HG02763 (cell line): Measurements from ENCODE around the gene SURF6.
A peak's percentile ranks its signal among the peaks of the same experiment; 100 is the strongest.
"Not testable (repeated sequence)": the region's sequence is repeated elsewhere in the genome, so short reads cannot be mapped to it uniquely, and the experiment has no call there.

Source experiments
- ATAC-seq: cut with Tn5 transposase; IDR thresholded peaks from one replicate; pipeline ENCODE4 v1.9.1; 2021; ENCODE audit warnings: mild to moderate bottlenecking, moderate library complexity; ENCODE audit not compliant: unreplicated experiment

SURF6 gene

DNA sequence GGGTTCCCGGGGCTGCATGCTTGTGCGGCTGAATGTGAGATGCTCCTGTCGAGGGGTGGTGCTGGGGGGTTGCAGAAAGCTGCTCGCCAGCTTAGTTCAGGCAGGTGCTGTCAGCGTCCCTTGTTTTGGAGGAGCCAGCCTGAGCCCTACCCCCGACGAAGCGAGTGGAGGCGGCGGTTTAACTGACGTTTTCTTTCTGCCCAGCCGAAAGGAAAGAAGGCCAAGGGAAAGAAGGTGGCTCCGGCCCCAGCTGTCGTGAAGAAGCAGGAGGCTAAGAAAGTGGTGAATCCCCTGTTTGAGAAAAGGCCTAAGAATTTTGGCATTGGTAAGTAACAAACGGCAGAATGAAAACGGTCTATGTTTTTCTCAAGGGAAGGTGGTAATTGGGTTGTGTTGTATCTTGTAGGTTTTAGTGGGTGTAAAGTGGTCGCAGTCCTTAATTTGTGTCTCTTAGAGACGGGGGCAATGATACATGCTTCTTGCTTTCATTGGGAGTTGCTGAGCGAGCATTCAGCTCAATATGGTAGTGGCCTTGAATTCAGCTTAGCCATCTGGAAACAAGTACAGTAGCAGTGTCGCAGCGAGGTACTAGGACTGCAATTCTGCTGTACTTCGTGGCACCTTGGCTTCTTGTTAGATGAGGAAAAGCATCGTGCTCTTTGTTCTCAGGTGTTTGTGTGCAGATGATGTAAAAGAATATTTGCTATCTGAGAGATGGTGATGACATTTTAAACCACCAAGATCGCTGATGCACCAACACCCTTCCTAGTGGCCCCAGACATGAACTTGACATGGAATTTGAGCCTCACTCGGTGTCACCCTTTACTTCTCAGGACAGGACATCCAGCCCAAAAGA is 13.0 kb upstream of the SURF6 start:
- no peak for ATAC-seq

DNA sequence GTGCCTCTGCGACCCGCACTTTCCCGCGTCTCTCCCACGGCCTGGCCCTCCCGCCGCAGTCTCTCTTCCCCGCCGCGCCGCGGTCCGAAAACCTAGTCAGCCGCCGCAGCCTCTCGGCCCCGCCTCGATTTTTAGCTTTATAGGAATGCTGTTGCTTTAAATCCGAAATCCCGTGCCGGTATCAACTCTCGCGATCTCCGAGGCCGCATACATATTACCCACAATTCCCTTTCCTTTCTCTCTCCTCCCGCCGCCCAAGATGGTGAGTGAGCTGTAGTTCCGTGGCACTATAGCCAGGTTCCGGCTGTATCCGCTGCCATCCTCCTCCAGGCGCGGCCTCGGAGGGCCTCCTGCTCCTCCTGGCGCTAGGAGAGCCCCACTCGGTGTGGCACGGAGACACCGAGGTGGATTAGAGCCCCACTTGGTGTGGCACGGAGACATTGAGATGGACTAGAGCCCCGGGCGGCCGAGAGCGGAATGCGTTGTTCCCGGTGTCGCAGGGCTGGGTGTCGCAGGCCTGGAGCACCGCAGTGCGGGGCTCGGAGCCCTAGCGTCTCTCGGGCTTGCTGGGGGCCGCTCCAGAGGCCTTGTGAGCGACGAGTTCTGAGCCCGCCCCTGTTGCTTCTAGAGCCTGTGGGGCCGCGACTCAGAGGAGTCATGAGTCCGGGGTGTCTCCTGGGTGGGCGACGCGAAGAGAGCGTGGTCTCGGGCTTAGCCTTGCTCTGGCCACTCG is 12.2 kb upstream of the SURF6 start, which contains the start of the genes MED22 and RPL7A:
Gene MED22 (minus strand): TSS at position 147 of the 733 bp plus-strand sequence. CDS start 1,469 bp downstream, outside the sequence.
Gene RPL7A (plus strand): TSS at position 234 of the 733 bp plus-strand sequence. CDS start 26 bp downstream, at position 260.
- ATAC-seq, result peak; percentile 69

DNA sequence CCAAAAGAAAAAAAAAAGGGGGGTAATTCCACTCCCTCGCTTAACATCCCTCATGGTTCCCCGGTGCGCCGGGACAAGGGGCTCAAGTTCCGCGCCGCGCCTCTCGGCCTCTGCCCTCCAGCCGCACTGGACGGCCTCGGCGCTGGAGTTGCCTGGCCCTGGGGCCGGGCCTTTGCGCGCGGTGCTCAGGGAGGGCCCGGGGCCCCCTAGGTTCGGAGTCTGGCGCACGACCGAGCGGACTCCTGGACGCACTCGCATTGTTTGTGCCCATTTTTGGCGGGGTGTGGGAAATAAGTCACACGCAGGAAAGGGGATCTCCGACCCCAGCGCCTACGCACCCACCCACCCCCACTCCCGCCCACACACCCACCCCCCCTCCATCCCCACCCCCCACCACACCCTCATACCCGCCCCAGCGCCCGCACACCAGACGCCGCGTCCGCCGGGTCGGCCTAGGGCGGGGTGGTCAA is 11.6 kb upstream of the SURF6 start:
- ATAC-seq, result peak; percentile 20

DNA sequence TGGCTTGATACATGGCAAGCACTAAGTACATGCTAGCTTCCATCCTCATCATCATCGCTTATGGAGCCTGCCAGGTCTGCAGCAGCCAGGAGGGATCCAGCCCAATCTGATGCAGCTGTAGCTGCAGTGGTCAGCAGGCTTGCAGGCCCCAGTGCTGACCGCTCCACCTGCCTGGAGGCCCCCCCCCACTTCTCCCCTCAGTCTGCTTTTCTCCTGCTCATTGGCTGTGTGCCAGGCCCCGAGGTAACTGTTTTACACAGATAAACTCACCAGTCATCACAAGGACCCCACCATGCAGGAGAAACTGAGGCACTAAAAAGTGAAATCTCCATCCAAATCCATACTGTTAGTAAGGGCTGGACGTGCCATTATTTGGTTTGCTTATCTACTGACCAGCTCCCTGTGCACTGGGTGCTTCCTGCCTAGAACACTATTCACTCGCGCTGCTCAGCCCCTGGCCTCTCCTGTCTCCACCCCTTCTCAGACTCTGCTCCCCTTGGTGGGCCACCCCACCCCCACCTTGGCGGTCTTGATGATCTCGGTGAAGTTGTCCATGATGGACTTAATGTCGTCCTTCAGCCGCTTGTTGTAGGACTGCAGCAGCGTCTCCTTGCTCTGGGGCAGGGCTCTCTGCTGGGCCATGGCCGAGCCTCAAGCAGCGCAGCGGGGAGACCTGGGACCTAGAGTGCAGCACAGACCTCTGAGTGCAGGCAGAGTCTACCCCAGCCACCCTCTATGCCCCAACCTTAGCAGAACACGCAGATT is 10.2 kb upstream of the SURF6 start:
- ATAC-seq, result no peak

DNA sequence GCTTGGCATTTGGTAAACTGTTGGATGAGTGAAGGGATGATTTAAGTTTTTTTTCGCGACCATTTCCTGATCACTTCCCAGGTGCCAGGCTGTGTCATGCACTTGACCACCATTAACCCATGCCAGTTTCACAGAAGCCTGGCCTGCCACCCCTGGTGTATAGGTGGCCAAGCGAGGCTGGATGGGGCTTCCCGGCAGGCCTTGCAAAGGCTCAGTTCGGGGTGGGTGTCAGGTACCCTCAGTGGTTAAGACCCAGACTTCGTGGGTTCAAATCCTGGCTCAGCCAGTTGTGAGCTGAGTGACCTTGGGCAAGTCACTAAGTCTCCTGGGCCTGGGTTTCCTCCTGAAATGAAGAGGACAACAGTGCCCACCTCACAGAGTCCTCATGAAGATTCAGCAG is 9.6 kb upstream of the SURF6 start:
- no peak for ATAC-seq

DNA sequence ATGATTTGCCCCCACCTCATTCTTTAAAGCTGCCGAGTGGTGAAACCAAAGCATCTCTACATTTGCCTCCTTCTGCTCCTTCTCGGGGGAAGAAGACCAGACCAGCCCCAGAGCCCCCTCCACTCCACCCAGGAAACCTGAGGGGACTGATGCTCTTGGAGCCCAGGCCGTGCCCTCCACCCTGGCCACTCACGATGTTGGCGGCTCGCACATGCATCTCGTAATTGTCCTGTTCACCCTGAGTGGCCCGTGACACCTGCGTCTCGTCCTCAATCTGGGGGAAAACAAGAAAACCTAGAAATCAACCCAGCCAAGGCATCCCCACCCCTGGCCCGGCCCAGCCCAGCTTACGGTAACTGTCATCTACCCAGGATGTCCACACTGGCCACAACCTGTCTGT is 9.0 kb upstream of the SURF6 start:
- no peak for ATAC-seq

DNA sequence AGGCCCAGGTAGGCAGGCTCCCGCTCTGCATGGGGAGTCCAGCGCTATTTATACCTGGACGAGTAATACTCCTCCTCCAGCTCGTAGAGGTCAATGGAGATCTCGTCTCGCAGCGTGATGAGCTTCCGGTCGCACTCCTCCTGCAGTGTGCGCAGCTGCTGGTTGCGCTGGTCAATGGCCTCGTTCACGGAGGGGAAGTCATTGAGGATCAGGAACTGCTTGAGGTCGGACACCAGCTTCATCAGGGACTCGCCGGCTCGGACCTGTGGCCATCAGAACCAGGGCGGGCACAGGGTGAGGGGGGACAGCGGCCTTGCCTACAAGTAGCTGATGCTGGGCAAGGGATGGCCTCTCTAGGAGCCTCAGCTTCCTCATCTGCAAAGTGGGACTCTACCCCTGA is 8.1 kb upstream of the SURF6 start:
- ATAC-seq, result no peak

DNA sequence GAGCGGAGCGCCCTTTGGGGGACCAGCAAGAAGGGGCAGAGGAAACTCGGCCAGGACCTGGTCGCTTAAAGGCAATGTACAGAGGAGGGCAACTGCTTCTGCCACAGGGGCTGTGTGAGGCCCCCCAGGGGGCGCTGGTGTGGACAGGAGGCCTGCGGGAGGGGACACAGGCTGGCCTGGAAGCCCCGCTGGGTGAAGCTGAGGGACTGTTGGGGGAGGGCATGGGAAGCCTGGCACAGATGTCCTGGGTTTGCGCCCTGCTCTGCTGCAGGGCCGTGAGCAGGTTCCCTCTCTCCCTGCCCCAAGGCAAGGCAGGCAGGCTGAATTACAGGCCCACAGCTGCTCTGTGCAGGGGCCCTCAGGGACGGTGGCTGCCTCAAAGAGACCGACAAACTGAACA is 6.6 kb upstream of the SURF6 start:
- no peak for ATAC-seq

DNA sequence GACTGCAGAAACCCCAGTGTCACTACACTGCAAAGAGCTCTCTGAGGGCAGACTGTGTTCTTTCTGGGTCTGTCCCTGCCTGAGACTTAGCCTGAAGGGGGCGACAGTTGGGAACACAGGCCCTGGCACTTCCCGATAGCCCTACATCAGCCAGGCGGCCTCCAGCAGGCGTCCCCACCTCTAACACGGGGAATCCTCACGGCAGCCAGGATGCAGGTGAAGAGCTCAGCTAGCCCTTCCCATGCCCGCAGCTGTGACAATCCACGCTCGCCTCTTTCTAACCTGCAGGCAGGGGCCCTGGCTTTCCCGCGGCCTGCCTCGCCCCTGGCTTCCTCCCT is 6.0 kb upstream of the SURF6 start:
- ATAC-seq, result no peak

DNA sequence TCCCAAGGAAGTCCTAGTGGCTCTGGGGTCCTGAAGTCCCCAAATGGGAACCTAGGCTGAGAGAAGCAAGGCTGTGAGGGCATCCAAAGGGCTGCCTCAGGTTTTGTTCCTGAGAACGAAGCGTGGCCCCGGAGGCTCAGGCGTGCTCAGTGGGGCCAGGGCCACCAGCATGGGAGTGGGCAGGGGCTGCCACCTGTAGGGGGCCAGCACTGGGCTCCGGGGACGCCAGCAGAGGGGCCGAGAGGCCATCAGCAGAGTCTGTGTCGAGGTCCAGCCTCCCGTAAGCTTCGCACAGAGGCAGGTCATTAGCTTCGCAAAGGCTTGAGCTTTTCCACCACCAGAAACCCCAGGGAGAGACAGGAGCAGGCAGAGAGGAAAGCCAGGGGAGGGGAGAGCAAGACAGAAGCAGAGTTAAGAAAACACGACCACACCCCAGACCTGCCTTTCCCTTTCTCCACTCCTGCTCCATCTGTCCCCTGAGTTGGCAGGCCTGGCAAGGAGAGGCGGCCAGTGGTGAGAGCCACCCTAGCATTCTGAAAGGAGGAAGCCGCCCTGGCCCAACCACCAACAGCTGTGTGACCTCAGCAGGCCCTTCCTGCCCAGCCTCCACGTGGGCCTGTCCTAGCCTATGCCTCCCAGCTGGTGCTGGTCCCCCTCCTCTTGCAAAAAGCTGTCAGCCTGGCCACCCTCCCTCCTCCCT is 5.5 kb upstream of the SURF6 start:
- no peak for ATAC-seq

DNA sequence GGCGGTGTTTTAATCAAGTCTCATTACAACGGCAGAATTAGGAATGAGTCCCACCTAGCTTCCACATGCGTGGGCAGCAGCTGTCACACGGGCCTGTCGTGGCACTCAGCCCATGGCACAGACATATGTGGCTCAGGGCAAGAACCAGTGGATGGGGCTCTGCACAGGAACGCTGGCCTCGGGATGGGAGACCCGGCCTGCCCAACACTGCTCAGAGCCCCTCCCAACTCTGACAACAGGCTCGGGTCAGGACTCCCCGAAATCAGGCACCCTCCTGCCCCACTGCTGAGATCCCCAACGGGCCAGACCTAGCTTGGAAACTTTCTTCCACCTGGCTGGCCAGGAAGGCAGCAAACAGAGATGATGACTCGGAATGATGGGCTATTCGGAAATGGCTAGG is 4.9 kb upstream of the SURF6 start:
- no peak for ATAC-seq

DNA sequence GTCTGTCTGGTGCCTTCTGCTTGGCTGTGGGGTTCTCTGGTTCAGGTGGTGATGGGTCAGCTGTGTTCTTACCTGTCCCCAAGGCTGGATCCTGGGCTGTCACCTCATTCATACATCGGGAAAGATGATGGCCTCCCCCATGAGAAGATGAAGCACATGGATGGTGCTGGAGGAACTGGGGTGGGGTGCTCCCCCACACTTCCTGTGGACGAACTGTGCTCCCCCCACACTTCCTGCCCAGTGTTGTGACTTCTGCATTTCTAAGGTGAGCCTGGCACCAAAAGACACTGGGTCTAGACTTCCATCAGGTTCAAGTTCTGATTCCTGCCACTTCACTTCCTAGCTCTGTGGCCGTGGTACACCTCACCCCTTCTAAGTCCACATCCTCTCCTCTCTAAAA is 4.3 kb upstream of the SURF6 start:
- no peak for ATAC-seq

DNA sequence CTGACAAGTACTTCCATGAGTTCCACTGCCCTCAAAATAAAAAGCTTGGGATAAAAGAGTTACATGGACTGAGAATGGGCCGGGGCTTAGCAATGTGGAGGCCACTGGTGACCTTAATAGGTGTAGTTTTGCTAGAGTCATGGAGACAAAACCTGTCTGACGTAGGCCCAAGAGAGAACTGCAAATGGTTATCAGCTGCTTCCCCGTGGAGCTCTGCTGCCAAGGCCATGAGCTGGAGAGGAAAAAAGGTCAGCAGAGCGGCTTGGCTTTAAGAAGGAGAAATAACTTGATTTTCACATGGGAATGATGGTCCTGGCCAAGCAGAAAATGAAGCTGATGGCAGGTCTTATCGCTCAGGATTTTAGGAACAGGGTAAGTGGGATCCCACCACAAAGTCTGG is 3.7 kb upstream of the SURF6 start:
- no peak for ATAC-seq

DNA sequence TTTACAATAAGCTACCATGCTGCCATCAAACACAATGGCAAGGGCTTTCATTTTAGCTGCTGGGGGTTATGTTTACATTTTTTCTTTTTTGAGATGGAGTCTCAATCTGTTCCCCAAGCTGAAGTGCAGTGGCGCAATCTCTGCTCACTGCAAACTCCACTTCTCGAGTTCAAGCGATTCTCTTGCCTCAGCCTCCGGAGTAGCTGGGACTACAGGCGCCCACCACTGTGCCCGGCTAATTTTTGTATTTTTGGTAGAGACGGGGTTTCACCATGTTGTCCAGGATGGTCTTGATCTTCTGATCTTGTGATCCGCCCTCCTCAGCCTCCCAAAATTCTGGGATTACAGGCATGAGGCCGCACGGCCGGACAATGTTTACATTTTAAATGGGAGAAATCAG is 1.1 kb downstream of the SURF6 start:
- ATAC-seq, result not testable (repeated sequence)

DNA sequence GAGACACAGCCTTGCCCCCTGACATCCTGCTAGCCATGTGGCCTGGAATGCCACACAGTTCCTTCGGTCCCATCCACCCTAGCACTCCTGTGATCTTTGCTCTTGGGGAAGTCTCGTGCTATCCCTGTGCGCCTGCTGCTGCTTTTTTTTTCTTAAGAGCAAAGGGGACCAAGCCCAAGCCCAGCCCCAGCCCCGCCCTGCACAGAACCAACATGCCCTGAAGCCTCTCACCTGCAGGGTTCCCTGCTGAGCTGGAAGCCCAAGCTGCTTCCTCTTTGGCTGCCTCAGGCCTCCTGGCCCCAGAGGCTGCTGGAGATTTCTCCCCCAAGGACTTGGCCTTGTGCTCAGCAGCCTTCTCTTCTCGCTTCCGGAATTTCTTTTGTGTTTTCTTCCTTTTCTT is 1.8 kb downstream of the SURF6 start:
- ATAC-seq, result no peak

DNA sequence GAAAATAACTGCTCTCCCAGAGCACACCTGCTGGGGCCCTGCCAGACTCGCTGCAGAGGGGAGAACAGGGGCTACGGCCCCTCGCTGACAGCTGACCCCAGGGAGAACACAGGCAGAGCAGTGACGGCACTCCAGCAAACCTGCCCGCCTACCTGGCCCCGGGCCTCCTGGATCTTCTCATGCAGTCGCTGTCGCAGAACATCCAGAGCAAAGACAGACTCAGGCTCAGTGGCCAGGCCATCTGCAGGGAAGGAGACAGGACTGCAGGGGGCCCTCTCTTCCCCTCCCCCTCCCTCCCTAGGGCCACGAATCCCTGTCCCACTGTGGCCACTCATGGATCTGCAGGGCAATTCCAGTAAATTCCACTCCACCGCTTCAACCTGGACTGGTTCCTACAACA is 2.4 kb downstream of the SURF6 start:
- no peak for ATAC-seq

DNA sequence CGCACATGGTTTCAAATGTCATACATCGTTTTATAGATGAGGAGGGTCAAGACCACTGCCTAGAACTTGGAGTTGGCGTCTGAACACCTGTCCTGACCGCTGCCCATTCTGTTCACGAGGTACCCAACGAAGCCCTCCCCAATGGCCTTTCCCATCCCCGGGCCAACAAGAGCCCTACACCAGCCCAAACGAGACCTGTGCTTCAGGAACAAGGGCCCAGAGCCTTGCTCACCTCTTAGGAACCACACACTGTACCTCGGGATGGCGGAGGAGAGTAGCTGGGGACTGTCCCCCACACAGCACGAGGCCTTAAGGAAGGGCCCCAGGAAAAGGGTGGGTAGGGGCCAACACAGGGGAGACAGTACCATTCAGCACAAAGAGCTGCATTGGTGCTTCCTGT is 3.0 kb downstream of the SURF6 start:
- ATAC-seq, result no peak

DNA sequence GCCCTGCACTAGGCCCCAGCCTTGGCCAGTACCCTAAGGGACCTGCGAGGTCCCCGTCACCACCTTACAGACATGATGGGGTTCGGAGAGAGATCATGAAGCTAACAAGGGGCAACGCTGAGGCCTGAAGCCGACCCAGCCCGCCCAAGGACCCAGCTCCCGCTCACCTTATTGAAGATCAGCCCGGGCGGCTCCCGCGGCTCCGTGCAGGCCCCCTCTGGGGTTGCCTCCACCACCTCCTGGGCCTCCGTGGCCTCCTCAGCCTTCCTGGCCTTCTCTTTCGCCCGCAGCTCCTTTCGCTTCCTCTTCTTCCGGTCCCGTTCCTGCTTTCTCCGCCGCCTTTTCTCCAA is 3.6 kb downstream of the SURF6 start:
- ATAC-seq, result no peak

DNA sequence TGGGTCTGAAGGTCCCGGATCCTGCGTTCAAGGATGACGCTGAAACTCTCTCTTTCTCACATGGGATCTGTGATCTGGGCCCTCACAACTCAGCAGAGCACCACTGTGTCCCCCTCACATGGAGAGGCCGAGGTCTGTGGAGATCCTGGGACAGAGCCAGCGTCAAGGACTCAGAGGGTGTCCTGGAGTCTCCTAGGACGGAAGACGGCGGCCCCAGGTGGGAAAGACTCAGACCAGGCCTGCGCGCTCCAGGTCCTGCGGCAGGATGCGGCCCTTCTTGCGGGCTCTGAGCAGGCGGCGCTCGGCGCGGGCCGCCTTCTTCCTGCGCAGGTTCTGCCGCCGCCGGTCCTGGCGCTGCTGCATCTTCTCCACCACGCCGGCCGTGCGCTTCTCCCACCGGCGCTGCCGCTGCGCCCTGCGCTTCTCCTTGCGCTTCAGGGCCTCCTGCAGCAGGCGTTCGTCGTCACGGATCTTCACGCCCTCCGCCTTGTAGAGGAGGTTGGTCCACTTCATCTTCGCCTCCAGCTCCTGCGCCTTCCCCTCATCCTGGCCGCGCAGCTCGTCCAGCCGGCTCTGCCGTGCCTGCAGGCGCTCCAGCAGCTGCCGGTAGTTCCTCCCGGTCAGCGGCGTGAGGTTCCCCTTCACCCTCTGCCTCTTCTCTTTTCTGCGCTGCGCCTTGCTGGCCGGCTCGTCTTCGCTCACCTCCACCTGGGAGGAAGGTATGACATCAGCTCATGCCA is 4.2 kb downstream of the SURF6 start:
- no peak for ATAC-seq

DNA sequence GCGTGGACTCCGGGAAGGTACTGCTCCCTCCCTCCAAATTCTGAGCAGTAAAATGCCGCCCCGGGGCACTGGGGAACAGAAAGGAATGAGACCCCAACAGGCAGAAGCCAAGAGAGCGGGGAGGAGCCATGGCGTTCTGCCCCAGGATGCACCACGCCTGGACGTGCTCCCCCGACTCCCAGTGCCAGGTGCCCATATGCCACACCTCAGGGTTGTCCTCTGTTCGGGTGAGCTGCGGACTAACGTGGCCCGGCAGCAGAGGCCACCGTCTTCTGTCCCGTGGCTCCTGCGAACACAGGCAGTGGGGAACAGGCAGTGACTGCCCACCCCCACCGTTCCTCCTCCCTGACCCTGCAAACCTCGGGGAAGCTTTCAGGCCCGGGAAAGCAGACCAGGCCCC is 4.8 kb downstream of the SURF6 start:
- no peak for ATAC-seq
